ENCODE data around the gene IRS2. TPM values are rescaled to one million over a fixed set of nuclear protein-coding genes. Genes with fewer than 3 reads are reported as not detected.

Gene IRS2
- total and polyA plus RNA-seq, 3 donors from 2014 or later, result 6.9 to 33.4 (median 23.9) TPM

GRCh38 chr13:109744512-109745051 is 41.8 kb downstream of the IRS2 start:
- Histone ChIP-seq H3K27ac (no peak overlapping the region), H3K9me3 (no peaks in the 10 kb centered on the region), H3K4me3 (peak overlapping the region in 1 of 2 donors; percentile 12), H3K36me3 (ENCODE audit: low read depth, missing control alignments) (no peaks in the 10 kb centered on the region), H3K4me1 (peaks cover 10% of the 10 kb centered on the region), H3K27me3 (no peaks in the 10 kb centered on the region)
- intact Hi-C loops (cut with DNase I; ENCODE audit: low total_unique reads), result no loop called here
- TF ChIP-seq POLR2A (IDR thresholded peaks at IDR 0.05) (no peak), CTCF (IDR thresholded peaks at IDR 0.05) (no peak)
- DNase-seq, result peak; percentile 92
- 23 to 24% methylated on average over 16 to 23 of the region's 23 CpGs for WGBS, 2 donors

- WGBS, 2 donors, result 55 to 60% methylated on average over 12 of the region's 12 CpGs
Observed at GRCh38 chr13:109743706-109744453, 42.5 kb downstream of the IRS2 start.

GRCh38 chr13:109741966-109742365 is 44.4 kb downstream of the IRS2 start:
- H3K4me1 ChIP-seq, result peaks cover 10% of the 10 kb centered on the region
- H3K27me3 ChIP-seq, result no peaks in the 10 kb centered on the region
- H3K27ac ChIP-seq, result no peak overlapping the region
- intact Hi-C loops (cut with DNase I; ENCODE audit: low total_unique reads), result no loop called here
- no peak for DNase-seq
- WGBS, 2 donors, result 87 to 93% methylated on average over 6 to 7 of the region's 7 CpGs
- H3K9me3 ChIP-seq, result no peaks in the 10 kb centered on the region
- no peaks in the 10 kb centered on the region for H3K36me3 ChIP-seq (ENCODE audit: low read depth, missing control alignments)
- H3K4me3 ChIP-seq, result no peak overlapping the region
- TF ChIP-seq CTCF (IDR thresholded peaks at IDR 0.05) (no peak), POLR2A (IDR thresholded peaks at IDR 0.05) (no peak)

More at GRCh38 chr13:109743706-109744453, 42.5 kb downstream of the IRS2 start:
- Histone ChIP-seq H3K36me3 (ENCODE audit: low read depth, missing control alignments) (no peaks in the 10 kb centered on the region), H3K4me1 (peaks cover 10% of the 10 kb centered on the region), H3K9me3 (no peaks in the 10 kb centered on the region), H3K27ac (no peak overlapping the region), H3K27me3 (no peaks in the 10 kb centered on the region), H3K4me3 (no peak overlapping the region)
- intact Hi-C loops (cut with DNase I; ENCODE audit: low total_unique reads), result no loop called here
- TF ChIP-seq POLR2A (IDR thresholded peaks at IDR 0.05), result no peak
- no peak for TF ChIP-seq CTCF (IDR thresholded peaks at IDR 0.05)
- DNase-seq, result no peak

- Histone ChIP-seq H3K36me3 (ENCODE audit: low read depth, missing control alignments) (no peaks in the 10 kb centered on the region), H3K4me1 (peaks cover 10% of the 10 kb centered on the region), H3K27me3 (no peaks in the 10 kb centered on the region), H3K9me3 (no peaks in the 10 kb centered on the region), H3K27ac (no peak overlapping the region), H3K4me3 (no peak overlapping the region)
- WGBS, 2 donors, result 87 to 89% methylated on average over 10 of the region's 10 CpGs
- intact Hi-C loops (cut with DNase I; ENCODE audit: low total_unique reads), result no loop called here
- no peak for TF ChIP-seq POLR2A (IDR thresholded peaks at IDR 0.05)
- no peak for DNase-seq
Observed at GRCh38 chr13:109740721-109741120, 45.7 kb downstream of the IRS2 start.

GRCh38 chr13:109740121-109740520 is 46.3 kb downstream of the IRS2 start:
- H3K36me3 ChIP-seq (ENCODE audit: low read depth, missing control alignments), result no peaks in the 10 kb centered on the region
- intact Hi-C loops (cut with DNase I; ENCODE audit: low total_unique reads), result no loop called here
- peaks cover 10% of the 10 kb centered on the region for H3K4me1 ChIP-seq
- no peaks in the 10 kb centered on the region for H3K27me3 ChIP-seq
- WGBS, 2 donors, result 60 to 85% methylated on average over 9 of the region's 9 CpGs
- no peak overlapping the region for H3K4me3 ChIP-seq
- TF ChIP-seq POLR2A (IDR thresholded peaks at IDR 0.05) (no peak), CTCF (IDR thresholded peaks at IDR 0.05) (no peak)
- H3K27ac ChIP-seq, result no peak overlapping the region
- DNase-seq, result no peak
- H3K9me3 ChIP-seq, result no peaks in the 10 kb centered on the region

Data from testis (tissue), 3 donors.